Progenitor cell of endocrine pancreas (in vitro differentiated cells): Measurements from ENCODE around the gene RNF146. TPM values are rescaled to one million over a fixed set of nuclear protein-coding genes. Genes with fewer than 3 reads are reported as not detected.

ENCODE experiments used
- DNase-seq: peaks from one replicate; pipeline ENCODE4 v3.0.0; 2021; ENCODE audit warnings: low spot score; ENCODE audit not compliant: unreplicated experiment
- H3K27ac Mint-ChIP-seq: 2 replicates; pipeline ENCODE4 v1.8.0; 2021; ENCODE audit warnings: mild to moderate bottlenecking, moderate library complexity, mixed read lengths
- H3K27me3 Mint-ChIP-seq: 2 replicates; pipeline ENCODE4 v1.8.0; 2021; ENCODE audit warnings: mixed read lengths
- H3K36me3 Mint-ChIP-seq: 2 replicates; pipeline ENCODE4 v1.8.0; 2022; ENCODE audit warnings: mixed read lengths; ENCODE audit not compliant: insufficient read depth
- H3K4me1 Mint-ChIP-seq: 2 replicates; pipeline ENCODE4 v1.8.0; 2021; ENCODE audit warnings: low read depth, mixed read lengths
- H3K4me3 Mint-ChIP-seq: 2 replicates; pipeline ENCODE4 v1.8.0; 2021; ENCODE audit warnings: low read depth, mild to moderate bottlenecking, moderate library complexity, mixed read lengths
- H3K9me3 Mint-ChIP-seq: 2 replicates; pipeline ENCODE4 v1.8.0; 2021; ENCODE audit warnings: low read depth, mixed read lengths
- CTCF ChIP-seq: fragments of 200-600 bp; sonication (generic); IDR thresholded peaks from one replicate; pipeline ENCODE4 v1.5.0; 2021; ENCODE audit warnings: antibody characterized with exemption, mild to moderate bottlenecking; ENCODE audit not compliant: unreplicated experiment
- total RNA-seq: library from RNA; stranded (reverse); gene quantifications from 2 replicates; pipeline ENCODE4 v1.2.1, GENCODE V29; 2021

RNF146 gene
- total RNA-seq, 1 donor from 2014 or later, result 61.2 TPM

DNA sequence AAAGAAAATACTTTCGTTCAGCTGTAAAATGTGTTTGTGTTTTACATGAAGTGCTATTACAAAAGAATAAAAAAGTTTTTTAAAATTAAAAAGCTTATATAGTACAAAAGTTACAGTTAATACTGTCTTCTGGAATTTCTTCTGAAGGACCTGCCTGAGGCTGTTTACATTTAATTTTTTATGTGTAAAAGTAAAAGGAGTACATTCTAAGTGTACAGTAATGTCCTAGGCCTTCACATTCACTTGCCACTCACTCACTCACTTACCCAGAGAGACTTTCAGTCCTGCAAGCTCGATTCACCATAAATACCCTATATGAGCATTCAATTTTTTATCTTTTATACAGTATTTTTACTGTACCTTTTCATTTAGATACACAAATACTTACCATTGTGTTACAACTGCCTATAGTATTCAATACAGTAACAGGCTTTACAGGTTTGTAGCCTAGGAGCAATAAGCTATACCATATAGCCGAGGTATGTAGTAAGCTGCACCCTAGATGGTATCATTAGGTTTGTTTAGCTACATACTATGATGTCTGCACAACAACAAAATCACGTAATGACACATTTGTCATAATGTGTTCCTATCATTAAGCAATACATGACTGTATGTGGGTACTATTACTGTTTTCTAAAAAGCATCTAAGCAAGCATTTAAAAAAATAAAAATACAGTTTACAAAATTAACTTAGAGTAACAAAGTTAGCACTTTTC, 33.0 kb downstream of the RNF146 start:
- Mint-ChIP-seq H3K9me3 (peaks cover 3% of the 10 kb centered on the region), H3K36me3 (peaks cover 6% of the 10 kb centered on the region), H3K27me3 (no peaks in the 10 kb centered on the region), H3K4me3 (no peak overlapping the region), H3K27ac (no peak overlapping the region), H3K4me1 (peaks cover 8% of the 10 kb centered on the region)
- no peak for DNase-seq
- TF ChIP-seq CTCF, result no peak

DNA sequence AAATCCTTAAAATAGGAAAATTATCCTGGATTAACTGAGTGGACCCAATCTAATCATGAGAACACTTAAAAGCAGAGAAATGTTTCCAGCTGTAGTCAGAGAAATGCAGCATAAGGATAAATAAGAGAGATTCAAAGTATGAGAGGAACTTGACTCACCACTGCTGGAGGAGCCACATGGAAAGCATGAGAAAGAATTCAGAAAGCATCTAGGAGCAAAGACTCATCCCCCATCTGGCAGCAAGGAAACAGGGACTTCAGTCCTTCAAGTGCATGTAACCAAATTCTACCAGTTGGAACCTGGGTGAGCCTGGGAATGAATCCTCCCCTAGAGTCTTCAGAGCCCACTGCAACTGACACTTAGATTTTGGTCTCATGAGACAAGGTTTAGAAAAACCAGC, 33.7 kb downstream of the RNF146 start:
- no peak overlapping the region for H3K4me3 Mint-ChIP-seq
- peaks cover 3% of the 10 kb centered on the region for H3K9me3 Mint-ChIP-seq
- no peak for DNase-seq
- peaks cover 7% of the 10 kb centered on the region for H3K36me3 Mint-ChIP-seq
- H3K27ac Mint-ChIP-seq, result peak overlapping the region; percentile 27
- H3K4me1 Mint-ChIP-seq, result peaks cover 8% of the 10 kb centered on the region
- H3K27me3 Mint-ChIP-seq, result no peaks in the 10 kb centered on the region
- no peak for TF ChIP-seq CTCF

DNA sequence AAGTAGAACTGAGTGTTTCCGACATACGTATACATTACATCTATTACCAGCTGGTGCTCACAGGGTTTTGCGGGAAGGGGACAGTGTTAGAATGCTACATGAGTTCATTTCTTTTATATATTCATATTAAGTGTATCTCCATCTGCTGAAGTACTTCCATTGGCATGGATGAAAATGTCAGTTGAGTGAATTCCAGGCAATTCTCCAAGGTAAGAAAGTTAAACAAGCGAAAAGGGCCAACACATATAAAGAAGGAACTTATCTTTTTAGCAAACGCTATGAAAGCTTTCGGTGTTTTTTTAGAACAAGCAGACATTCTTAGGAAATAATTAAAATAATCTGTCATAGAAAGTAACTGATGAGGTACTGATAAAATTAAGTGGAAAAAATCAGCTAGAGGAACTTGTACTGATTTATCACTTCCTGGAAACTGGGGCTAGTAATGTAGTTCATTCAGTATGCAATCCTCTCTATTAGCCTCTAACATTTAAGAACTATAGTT, 34.6 kb downstream of the RNF146 start:
- Mint-ChIP-seq H3K4me1 (peaks cover 8% of the 10 kb centered on the region), H3K27me3 (no peaks in the 10 kb centered on the region), H3K4me3 (no peak overlapping the region), H3K27ac (no peak overlapping the region), H3K36me3 (peaks cover 15% of the 10 kb centered on the region), H3K9me3 (peaks cover 6% of the 10 kb centered on the region)
- no peak for TF ChIP-seq CTCF
- no peak for DNase-seq

- H3K9me3 Mint-ChIP-seq, result peaks cover 13% of the 10 kb centered on the region
- peak; percentile 70 for TF ChIP-seq CTCF
- peaks cover 23% of the 10 kb centered on the region for H3K36me3 Mint-ChIP-seq
- no peak overlapping the region for H3K4me3 Mint-ChIP-seq
- H3K27me3 Mint-ChIP-seq, result no peaks in the 10 kb centered on the region
- H3K27ac Mint-ChIP-seq, result no peak overlapping the region
- H3K4me1 Mint-ChIP-seq, result no peaks in the 10 kb centered on the region
- DNase-seq, result no peak
Observed at GRCh38 chr6:127302728-127303660, 36.3 kb downstream of the RNF146 start.

DNA sequence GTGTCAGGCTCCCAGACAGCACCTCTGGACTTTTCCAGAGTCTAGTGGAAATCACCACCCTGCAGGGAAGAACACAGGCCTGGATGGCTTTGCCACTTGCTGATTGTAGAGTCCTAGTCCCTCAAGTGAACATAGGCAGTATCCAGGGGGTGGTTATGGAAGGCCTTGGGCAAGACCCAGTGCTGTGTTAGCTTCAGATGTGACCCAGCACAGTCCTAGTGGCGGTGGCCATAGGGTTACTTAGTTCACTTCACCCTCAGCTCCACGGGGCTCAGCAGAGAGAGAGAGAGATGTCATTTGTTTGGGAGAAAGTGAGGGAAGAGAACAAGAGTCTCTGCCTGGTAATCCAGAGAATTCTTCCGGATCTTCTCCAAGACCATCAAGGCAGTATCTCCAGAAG, 37.3 kb downstream of the RNF146 start:
- Mint-ChIP-seq H3K36me3 (peaks cover 32% of the 10 kb centered on the region), H3K4me3 (no peak overlapping the region), H3K27me3 (no peaks in the 10 kb centered on the region), H3K9me3 (peaks cover 23% of the 10 kb centered on the region), H3K4me1 (no peaks in the 10 kb centered on the region), H3K27ac (no peak overlapping the region)
- DNase-seq, result no peak
- no peak for TF ChIP-seq CTCF
